SU-DHL-6 (cell line): ENCODE data around the gene TXNRD2.

ENCODE experiments used
- H2AFZ ChIP-seq: fragments of 200-600 bp; sonication (generic); 2 replicates; pipeline ENCODE4 v1.6.1; 2014; ENCODE audit warnings: low read depth, mild to moderate bottlenecking, moderate library complexity, mixed read lengths, antibody characterized with exemption, low read length; ENCODE audit not compliant: severe bottlenecking
- H3F3A ChIP-seq: fragments of 200-600 bp; shearing (Covaris generic); 2 replicates; pipeline ENCODE4 v1.6.0; 2016; ENCODE audit warnings: antibody characterized with exemption, mild to moderate bottlenecking; ENCODE audit not compliant: insufficient read depth
- H3K27ac ChIP-seq: fragments of 200-600 bp; sonication (generic); 2 replicates; pipeline ENCODE4 v1.5.1; 2016; ENCODE audit warnings: low read depth, mild to moderate bottlenecking, low read length, moderate library complexity, mixed read lengths
- H3K27me3 ChIP-seq: fragments of 200-600 bp; sonication (generic), shearing (Covaris generic); 2 replicates; pipeline ENCODE4 v1.6.0; 2014; ENCODE audit warnings: mild to moderate bottlenecking, low read length
- H3K36me3 ChIP-seq: fragments of 200-600 bp; sonication (generic); 2 replicates; pipeline ENCODE4 v1.6.1; 2014; ENCODE audit warnings: mild to moderate bottlenecking, low read length, mixed read lengths
- H3K4me2 ChIP-seq: fragments of 300-600, 200-600 bp; shearing (Covaris generic), sonication (generic); 2 replicates; pipeline ENCODE4 v1.6.0; 2014; ENCODE audit warnings: low read length, low read depth, mild to moderate bottlenecking; ENCODE audit not compliant: poor library complexity, severe bottlenecking
- H3K4me3 ChIP-seq: fragments of 200-600 bp; sonication (generic); 2 replicates; pipeline ENCODE4 v1.5.1; 2014; ENCODE audit warnings: antibody characterized with exemption, low read length, mild to moderate bottlenecking, mixed read lengths; ENCODE audit not compliant: insufficient read depth, poor library complexity, severe bottlenecking
- H3K79me2 ChIP-seq: fragments of 200-600 bp; sonication (generic); 2 replicates; pipeline ENCODE4 v1.6.1; 2014; ENCODE audit warnings: mild to moderate bottlenecking, low read length, moderate library complexity; ENCODE audit not compliant: insufficient read depth
- H3K9ac ChIP-seq: fragments of 200-600 bp; sonication (generic); 2 replicates; pipeline ENCODE4 v1.7.0; 2014; ENCODE audit warnings: mild to moderate bottlenecking, low read length
- H3K9me2 ChIP-seq: fragments of 200-600 bp; sonication (generic); replicated peaks from 2 replicates; pipeline ENCODE4 v1.6.1; 2014; ENCODE audit warnings: low read length; ENCODE audit not compliant: insufficient read depth
- H3K9me3 ChIP-seq: fragments of 200-600 bp; sonication (generic); 2 replicates; pipeline ENCODE4 v1.6.1; 2014; ENCODE audit warnings: low read length, mixed read lengths; ENCODE audit not compliant: insufficient read depth
- H4K20me1 ChIP-seq: fragments of 200-600 bp; sonication (generic); 2 replicates; pipeline ENCODE4 v1.6.1; 2014; ENCODE audit warnings: low read depth, mild to moderate bottlenecking, antibody characterized with exemption, low read length, moderate library complexity, mixed read lengths
- CTCF ChIP-seq: fragments of 200-600 bp; sonication (generic); IDR thresholded peaks from one replicate; pipeline ENCODE4 v1.5.1; 2017; ENCODE audit warnings: antibody characterized with exemption, mild to moderate bottlenecking, low read length, moderate library complexity; ENCODE audit not compliant: insufficient read depth, poor library complexity, severe bottlenecking
- EZH2phosphoT487 ChIP-seq: fragments of 200-600 bp; sonication (generic), shearing (Covaris generic); conservative IDR thresholded peaks from 2 replicates; pipeline ENCODE4 v1.6.1; 2018; ENCODE audit warnings: mild to moderate bottlenecking, antibody characterized with exemption, low read length, moderate library complexity, mixed read lengths

Gene TXNRD2

GRCh38 chr22:19862619-19863246 lies 78.9 kb downstream of the TXNRD2 start:
- Histone ChIP-seq H3K9me2 (no peaks in the 10 kb centered on the region), H3K79me2 (no peaks in the 10 kb centered on the region), H3K36me3 (no peaks in the 10 kb centered on the region), H4K20me1 (no peaks in the 10 kb centered on the region), H3F3A (no peaks in the 10 kb centered on the region), H2AFZ (no peak overlapping the region), H3K4me2 (no peak overlapping the region), H3K4me3 (no peak overlapping the region), H3K9me3 (no peaks in the 10 kb centered on the region), H3K9ac (no peak overlapping the region), H3K27ac (no peak overlapping the region), H3K27me3 (no peaks in the 10 kb centered on the region)
- TF ChIP-seq EZH2phosphoT487 (no peak), CTCF (no peak)

- H3K9me2 ChIP-seq: no peaks in the 10 kb centered on the region
- H4K20me1 ChIP-seq: no peaks in the 10 kb centered on the region
- H3K9me3 ChIP-seq: no peaks in the 10 kb centered on the region
Observed at GRCh38 chr22:19859861-19860510, 81.6 kb downstream of the TXNRD2 start.

DNA sequence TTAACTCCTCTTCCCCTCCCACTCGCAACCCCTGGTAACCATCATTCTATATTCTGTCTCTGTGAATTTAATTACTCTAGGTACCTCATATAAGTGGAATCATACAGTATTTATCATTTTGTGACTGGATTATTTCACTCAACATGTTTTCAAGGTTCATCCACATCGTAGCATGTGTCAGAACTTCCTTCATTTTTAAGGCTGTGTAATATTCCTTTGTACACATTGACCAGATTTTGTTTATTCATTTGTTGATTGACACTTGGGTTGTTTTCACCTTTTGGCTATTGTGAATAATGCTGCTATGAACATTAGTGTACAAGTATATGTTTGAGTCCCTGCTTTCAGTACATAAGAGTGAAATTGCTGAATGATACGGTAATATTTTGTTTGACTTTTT lies 84.2 kb downstream of the TXNRD2 start:
- Histone ChIP-seq H2AFZ (no peak overlapping the region), H3F3A (no peaks in the 10 kb centered on the region), H3K27ac (no peak overlapping the region), H3K4me3 (no peak overlapping the region), H3K9me2 (no peaks in the 10 kb centered on the region), H3K27me3 (no peaks in the 10 kb centered on the region), H4K20me1 (no peaks in the 10 kb centered on the region), H3K79me2 (peaks cover 29% of the 10 kb centered on the region), H3K36me3 (no peaks in the 10 kb centered on the region), H3K9ac (no peak overlapping the region), H3K4me2 (no peak overlapping the region), H3K9me3 (no peaks in the 10 kb centered on the region)
- TF ChIP-seq CTCF (no peak), EZH2phosphoT487 (no peak)

More at GRCh38 chr22:19859861-19860510, 81.6 kb downstream of the TXNRD2 start:
- no peaks in the 10 kb centered on the region for H3F3A ChIP-seq
- H3K4me2 ChIP-seq: no peak overlapping the region
- no peaks in the 10 kb centered on the region for H3K36me3 ChIP-seq
- TF ChIP-seq EZH2phosphoT487 (no peak), CTCF (no peak)
- H2AFZ ChIP-seq: no peak overlapping the region
- peaks cover 8% of the 10 kb centered on the region; the same call in 1 of the 2 replicates for H3K79me2 ChIP-seq
- H3K4me3 ChIP-seq: no peak overlapping the region
- H3K9ac ChIP-seq: no peak overlapping the region
- no peak overlapping the region for H3K27ac ChIP-seq
- no peaks in the 10 kb centered on the region for H3K27me3 ChIP-seq
